Stimulated activated CD4-positive, alpha-beta T cell treated with anti-CD3 and anti-CD28 coated beads, TNF-alpha, amount 100 ng/mL, for 48 hours (primary cell): ENCODE results near the gene GMDS.

Source experiments
- DNase-seq, 3 donors: peaks; one replicate each; pipeline ENCODE4 v3.0.0-alpha.2; 2020; ENCODE audit warnings: low read depth in 3 of 3

The GMDS gene

GRCh38 chr6:1591243-1591642 lies 654.2 kb downstream of the GMDS start:
- DNase-seq = no peak

GRCh38 chr6:1590580-1590979 lies 654.8 kb downstream of the GMDS start:
- no peak for DNase-seq

- no peak for DNase-seq
Measured at GRCh38 chr6:1589208-1589607, 656.2 kb downstream of the GMDS start.

- DNase-seq = no peak
Measured at GRCh38 chr6:1587977-1588376, 657.4 kb downstream of the GMDS start.

- no peak for DNase-seq
Measured at GRCh38 chr6:1587546-1587945, 657.9 kb downstream of the GMDS start.

- no peak for DNase-seq
Measured at GRCh38 chr6:1586861-1587450, 658.4 kb downstream of the GMDS start.

- DNase-seq = no peak
Measured at GRCh38 chr6:1586256-1586655, 659.1 kb downstream of the GMDS start.

GRCh38 chr6:1585669-1586049 lies 659.7 kb downstream of the GMDS start:
- DNase-seq = no peak

- DNase-seq = no peak
Measured at GRCh38 chr6:1584996-1585668, 660.3 kb downstream of the GMDS start.

GRCh38 chr6:1584146-1584545 lies 661.3 kb downstream of the GMDS start:
- no peak for DNase-seq

GRCh38 chr6:1581120-1581991 lies 664.0 kb downstream of the GMDS start:
- no peak for DNase-seq

GRCh38 chr6:1580585-1580984 lies 664.8 kb downstream of the GMDS start:
- DNase-seq = no peak

- DNase-seq = no peak
Measured at GRCh38 chr6:1580109-1580508, 665.3 kb downstream of the GMDS start.

GRCh38 chr6:1579096-1579495 lies 666.3 kb downstream of the GMDS start:
- DNase-seq = no peak

GRCh38 chr6:1577896-1578745 lies 667.3 kb downstream of the GMDS start:
- no peak for DNase-seq

- no peak for DNase-seq
Measured at GRCh38 chr6:1577146-1577680, 668.2 kb downstream of the GMDS start.

- no peak for DNase-seq
Measured at GRCh38 chr6:1576711-1577110, 668.7 kb downstream of the GMDS start.

GRCh38 chr6:1576166-1576565 lies 669.2 kb downstream of the GMDS start:
- DNase-seq = no peak

GRCh38 chr6:1575210-1576041 lies 670.0 kb downstream of the GMDS start:
- DNase-seq = no peak

GRCh38 chr6:1574890-1575209 lies 670.6 kb downstream of the GMDS start:
- no peak for DNase-seq
